ENCODE results near the gene ZMIZ1.

Gene ZMIZ1

GRCh38 chr10:79115302-79115701 lies 46.5 kb downstream of the ZMIZ1 start:
- no peak for DNase-seq (ENCODE audit: low read depth in 2 of 3, low spot score in 2 of 3)

GRCh38 chr10:79116368-79116767 lies 47.6 kb downstream of the ZMIZ1 start:
- DNase-seq (ENCODE audit: low read depth in 2 of 3, low spot score in 2 of 3): no peak

GRCh38 chr10:79116801-79117723 lies 48.3 kb downstream of the ZMIZ1 start:
- DNase-seq (ENCODE audit: low read depth in 2 of 3, low spot score in 2 of 3): no peak

GRCh38 chr10:79118286-79119202 lies 49.8 kb downstream of the ZMIZ1 start:
- DNase-seq (ENCODE audit: low read depth in 2 of 3, low spot score in 2 of 3): no peak

GRCh38 chr10:79119306-79119705 lies 50.5 kb downstream of the ZMIZ1 start:
- no peak for DNase-seq (ENCODE audit: low read depth in 2 of 3, low spot score in 2 of 3)

GRCh38 chr10:79123547-79123963 lies 54.8 kb downstream of the ZMIZ1 start:
- no peak for DNase-seq (ENCODE audit: low read depth in 2 of 3, low spot score in 2 of 3)

- DNase-seq (ENCODE audit: low read depth in 2 of 3, low spot score in 2 of 3): no peak
Measured at GRCh38 chr10:79124066-79124465, 55.3 kb downstream of the ZMIZ1 start.

- no peak for DNase-seq (ENCODE audit: low read depth in 2 of 3, low spot score in 2 of 3)
Measured at GRCh38 chr10:79125092-79125491, 56.3 kb downstream of the ZMIZ1 start.

- no peak for DNase-seq (ENCODE audit: low read depth in 2 of 3, low spot score in 2 of 3)
Measured at GRCh38 chr10:79126351-79127080, 57.8 kb downstream of the ZMIZ1 start.

- no peak for DNase-seq (ENCODE audit: low read depth in 2 of 3, low spot score in 2 of 3)
Measured at GRCh38 chr10:79127151-79127961, 58.6 kb downstream of the ZMIZ1 start.

- DNase-seq (ENCODE audit: low read depth in 2 of 3, low spot score in 2 of 3): no peak
Measured at GRCh38 chr10:79128241-79128922, 59.6 kb downstream of the ZMIZ1 start.

- no peak for DNase-seq (ENCODE audit: low read depth in 2 of 3, low spot score in 2 of 3)
Measured at GRCh38 chr10:79128923-79129305, 60.1 kb downstream of the ZMIZ1 start.

- DNase-seq (ENCODE audit: low read depth in 2 of 3, low spot score in 2 of 3): no peak
Measured at GRCh38 chr10:79129361-79129997, 60.7 kb downstream of the ZMIZ1 start.

GRCh38 chr10:79130255-79130654 lies 61.5 kb downstream of the ZMIZ1 start:
- DNase-seq (ENCODE audit: low read depth in 2 of 3, low spot score in 2 of 3): no peak

- no peak for DNase-seq (ENCODE audit: low read depth in 2 of 3, low spot score in 2 of 3)
Measured at GRCh38 chr10:79130846-79131245, 62.1 kb downstream of the ZMIZ1 start.

GRCh38 chr10:79131836-79132631 lies 63.3 kb downstream of the ZMIZ1 start:
- no peak for DNase-seq (ENCODE audit: low read depth in 2 of 3, low spot score in 2 of 3)

GRCh38 chr10:79132681-79133381 lies 64.1 kb downstream of the ZMIZ1 start:
- no peak for DNase-seq (ENCODE audit: low read depth in 2 of 3, low spot score in 2 of 3)

- no peak for DNase-seq (ENCODE audit: low read depth in 2 of 3, low spot score in 2 of 3)
Measured at GRCh38 chr10:79133416-79133815, 64.7 kb downstream of the ZMIZ1 start.
